Measurements from ENCODE around the gene ZRANB1. TPM values are rescaled to one million over a fixed set of nuclear protein-coding genes. Genes with fewer than 3 reads are reported as not detected.

The ZRANB1 gene
- total RNA-seq, 1 donor, result 22.3 TPM

GRCh38 chr10:125000366-125001312 lies 58.7 kb downstream of the ZRANB1 start:
- no peak overlapping the region for H3K4me3 ChIP-seq (ENCODE audit: low read depth, low read length)
- no peak for DNase-seq (ENCODE audit: low read depth)
- TF ChIP-seq CTCF (IDR thresholded peaks at IDR 0.05; ENCODE audit: insufficient read depth, low read length), result no peak

GRCh38 chr10:125001313-125002046 lies 59.6 kb downstream of the ZRANB1 start:
- DNase-seq (ENCODE audit: low read depth), result no peak

GRCh38 chr10:125002047-125002422 lies 60.1 kb downstream of the ZRANB1 start:
- no peak for TF ChIP-seq CTCF (IDR thresholded peaks at IDR 0.05; ENCODE audit: insufficient read depth, low read length)
- no peak for DNase-seq (ENCODE audit: low read depth)

More at GRCh38 chr10:125001313-125002046, 59.6 kb downstream of the ZRANB1 start:
- TF ChIP-seq CTCF (IDR thresholded peaks at IDR 0.05; ENCODE audit: insufficient read depth, low read length), result no peak
- no peak overlapping the region for H3K4me3 ChIP-seq (ENCODE audit: low read depth, low read length)

GRCh38 chr10:125002423-125003145 lies 60.7 kb downstream of the ZRANB1 start:
- no peak for TF ChIP-seq CTCF (IDR thresholded peaks at IDR 0.05; ENCODE audit: insufficient read depth, low read length)
- H3K4me3 ChIP-seq (ENCODE audit: low read depth, low read length), result no peak overlapping the region
- no peak for DNase-seq (ENCODE audit: low read depth)

More at GRCh38 chr10:125002047-125002422, 60.1 kb downstream of the ZRANB1 start:
- H3K4me3 ChIP-seq (ENCODE audit: low read depth, low read length), result no peak overlapping the region

- no peak for DNase-seq (ENCODE audit: low read depth)
- no peak for TF ChIP-seq CTCF (IDR thresholded peaks at IDR 0.05; ENCODE audit: insufficient read depth, low read length)
- H3K4me3 ChIP-seq (ENCODE audit: low read depth, low read length), result no peak overlapping the region
Measured at GRCh38 chr10:125003146-125003900, 61.4 kb downstream of the ZRANB1 start.

Data from fibroblast of the aortic adventitia (primary cell).